Natural killer cell (primary cell): ENCODE measurements around the gene ATP6V1G2. TPM values are rescaled to one million over a fixed set of nuclear protein-coding genes. Genes with fewer than 3 reads are reported as not detected.

Experiments
- ATAC-seq, 3 donors: fragments of 150-1000 bp in 2 of 3; fragments of 200-7000 bp in 1 of 3; cut with Tn5 transposase; 1 replicate in 1 of 3; 2 replicates in 2 of 3; pipeline ENCODE4 v1.10.0; 2021; ENCODE audit warnings: mild to moderate bottlenecking in 2 of 3, moderate library complexity in 2 of 3
- DNase-seq, 2 donors: peaks; one replicate each; pipeline versions ENCODE4 v3.0.0 to v3.0.0-alpha.2; 2013 to 2021; ENCODE audit warnings: mixed read lengths in 1 of 2
- H3K27ac ChIP-seq: one replicate; pipeline ENCODE4 v1.5.1; 2013; ENCODE audit warnings: mild to moderate bottlenecking, low read length
- H3K27me3 ChIP-seq: one replicate; pipeline ENCODE4 v1.6.1; 2013; ENCODE audit warnings: low read length; ENCODE audit not compliant: control insufficient read depth, insufficient read depth
- H3K36me3 ChIP-seq: one replicate; pipeline ENCODE4 v1.6.1; 2013; ENCODE audit warnings: low read length; ENCODE audit not compliant: control insufficient read depth, insufficient read depth
- H3K4me1 ChIP-seq: one replicate; pipeline ENCODE4 v1.6.1; 2013; ENCODE audit warnings: low read length; ENCODE audit not compliant: control insufficient read depth, insufficient read depth
- H3K4me3 ChIP-seq: one replicate; pipeline ENCODE4 v1.5.1; 2013; ENCODE audit warnings: low read length
- H3K9me3 ChIP-seq: one replicate; pipeline ENCODE4 v1.6.1; 2013; ENCODE audit warnings: low read length; ENCODE audit not compliant: control insufficient read depth, insufficient read depth
- H3K27ac Mint-ChIP-seq, 2 donors: one replicate each; pipeline ENCODE4 v1.8.0; 2022; ENCODE audit warnings: mild to moderate bottlenecking in 2 of 2, mixed read lengths in 2 of 2, moderate library complexity in 1 of 2
- H3K27me3 Mint-ChIP-seq, 2 donors: one replicate each; pipeline ENCODE4 v1.8.0; 2022; ENCODE audit warnings: low read depth in 2 of 2, mixed read lengths in 2 of 2
- H3K36me3 Mint-ChIP-seq: one replicate; pipeline ENCODE4 v1.8.0; 2022; ENCODE audit warnings: mixed read lengths
- H3K4me1 Mint-ChIP-seq, 2 donors: one replicate each; pipeline ENCODE4 v1.8.0; 2022; ENCODE audit warnings: mixed read lengths in 2 of 2
- H3K4me3 Mint-ChIP-seq: one replicate; pipeline ENCODE4 v1.8.0; 2022; ENCODE audit warnings: mild to moderate bottlenecking, moderate library complexity, mixed read lengths
- H3K9me3 Mint-ChIP-seq, 2 donors: one replicate each; pipeline ENCODE4 v1.8.0; 2022; ENCODE audit warnings: mixed read lengths in 2 of 2
- CTCF ChIP-seq: fragments of 200-600 bp; IDR thresholded peaks from one replicate; pipeline ENCODE4 v1.8.0; 2022; ENCODE audit warnings: antibody characterized with exemption
- WGBS: methylation state at CpG from one replicate; pipeline ENCODE4 v1.1.7; 2013; ENCODE audit warnings: missing lambda C conversion rate; ENCODE audit not compliant: insufficient coverage; 5-methylcytosine and 5-hydroxymethylcytosine counted together
- intact Hi-C: fragments of 100-400 bp; cut with micrococcal nuclease; formaldehyde crosslinking; loops from one replicate; pipeline ENCODE4 v1.14.2; 2022
- total RNA-seq, 4 donors: library from RNA; stranded (reverse); fragments of 120-200 nt in 1 of 4; gene quantifications; one replicate each; pipeline versions ENCODE4 v1.2.3 to v1.2.4, GENCODE V29; 2013 to 2022

Gene ATP6V1G2
- total RNA-seq, 3 donors from 2014 or later (not counting 1 experiment from before 2014, with no cell fraction given), result 1.0 to 2.5 (median 2.1) TPM

DNA sequence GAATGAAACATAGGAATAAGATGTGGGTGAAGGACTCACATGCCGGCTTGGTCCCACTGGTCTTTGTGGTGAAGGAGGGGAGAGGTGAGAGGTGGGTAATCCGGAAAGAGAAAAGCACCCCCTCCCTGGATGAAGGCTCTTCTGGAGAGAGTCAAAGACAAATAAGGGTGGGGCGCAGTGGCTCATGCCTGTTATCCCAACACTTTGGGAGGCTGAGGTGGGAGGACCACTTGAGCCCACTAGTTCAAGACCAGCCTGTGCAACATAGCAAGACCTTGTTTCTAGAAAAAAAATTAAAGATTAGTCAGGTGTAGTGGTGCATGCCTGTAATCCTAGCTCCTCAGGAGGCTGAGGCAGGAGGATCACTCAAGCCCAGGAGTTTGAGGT is 32.7 kb upstream of the ATP6V1G2 start:
- no peaks in the 10 kb centered on the region for H3K36me3 Mint-ChIP-seq
- ATAC-seq (no peak), DNase-seq (peak in 1 of 2 donors; percentile 15)
- H3K4me3 Mint-ChIP-seq, result peak overlapping the region; percentile 80
- H3K27me3 ChIP-seq, result no peaks in the 10 kb centered on the region
- H3K36me3 ChIP-seq, result peaks cover 10% of the 10 kb centered on the region
- intact Hi-C loops, result no loop called here
- WGBS, result 91% methylated on average over 3 of the region's 3 CpGs
- no peaks in the 10 kb centered on the region for H3K27me3 Mint-ChIP-seq
- no peak overlapping the region for H3K27ac ChIP-seq
- H3K4me3 ChIP-seq, result no peak overlapping the region
- H3K9me3 Mint-ChIP-seq, result no peaks in the 10 kb centered on the region
- no peak for TF ChIP-seq CTCF
- peak overlapping the region; percentile 95 to 100 for H3K27ac Mint-ChIP-seq
- no peaks in the 10 kb centered on the region for H3K9me3 ChIP-seq
- H3K4me1 Mint-ChIP-seq, result peaks cover 78 to 86% of the 10 kb centered on the region in 2 donors
- H3K4me1 ChIP-seq, result peaks cover 89% of the 10 kb centered on the region

DNA sequence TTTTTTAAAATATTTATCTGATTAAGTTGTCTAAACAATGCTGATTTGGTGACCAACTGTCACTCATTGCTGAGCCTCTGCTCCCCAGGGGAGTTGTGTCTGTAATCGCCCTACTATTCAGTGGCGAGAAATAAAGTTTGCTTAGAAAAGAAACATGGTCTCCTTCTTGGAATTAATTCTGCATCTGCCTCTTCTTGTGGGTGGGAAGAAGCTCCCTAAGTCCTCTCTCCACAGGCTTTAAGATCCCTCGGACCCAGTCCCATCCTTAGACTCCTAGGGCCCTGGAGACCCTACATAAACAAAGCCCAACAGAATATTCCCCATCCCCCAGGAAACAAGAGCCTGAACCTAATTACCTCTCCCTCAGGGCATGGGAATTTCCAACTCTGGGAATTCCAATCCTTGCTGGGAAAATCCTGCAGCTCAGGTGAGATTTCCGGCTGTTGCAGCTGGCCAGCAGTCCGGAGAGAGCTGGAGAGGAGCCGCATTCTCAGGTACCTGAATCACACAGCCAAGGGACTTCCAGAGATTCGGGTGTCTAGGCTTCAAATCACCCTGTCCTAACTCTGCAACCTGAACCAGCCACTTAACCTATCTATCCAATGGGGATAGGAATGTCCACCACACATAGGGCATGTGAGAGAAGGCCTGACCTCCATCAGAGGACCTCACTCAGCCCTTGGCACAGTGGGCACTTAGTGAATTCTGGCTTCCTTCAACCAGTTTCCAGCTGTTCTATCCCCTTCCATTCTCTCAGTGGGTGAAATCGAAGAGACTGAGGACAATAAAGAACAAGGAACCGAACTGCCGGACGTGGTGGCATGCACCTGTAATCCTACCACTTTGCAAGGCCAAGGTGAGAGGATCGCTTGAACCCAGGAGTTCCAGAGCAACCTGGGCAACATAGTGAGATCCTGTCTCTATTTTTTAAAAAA is 32.0 kb upstream of the ATP6V1G2 start:
- Histone ChIP-seq H3K4me3 (no peak overlapping the region), H3K27me3 (no peaks in the 10 kb centered on the region), H3K9me3 (no peaks in the 10 kb centered on the region), H3K27ac (no peak overlapping the region), H3K4me1 (peaks cover 89% of the 10 kb centered on the region), H3K36me3 (peaks cover 10% of the 10 kb centered on the region)
- intact Hi-C loops, result no loop called here
- WGBS, result 84% methylated on average over 12 of the region's 12 CpGs
- ATAC-seq (no peak), DNase-seq (peak in 1 of 2 donors; percentile 19)
- peaks cover 84 to 92% of the 10 kb centered on the region in 2 donors for H3K4me1 Mint-ChIP-seq
- peak overlapping the region; percentile 80 for H3K4me3 Mint-ChIP-seq
- peak overlapping the region; percentile 95 to 100 for H3K27ac Mint-ChIP-seq
- H3K27me3 Mint-ChIP-seq, result no peaks in the 10 kb centered on the region
- TF ChIP-seq CTCF, result no peak
- H3K36me3 Mint-ChIP-seq, result no peaks in the 10 kb centered on the region
- H3K9me3 Mint-ChIP-seq, result no peaks in the 10 kb centered on the region

DNA sequence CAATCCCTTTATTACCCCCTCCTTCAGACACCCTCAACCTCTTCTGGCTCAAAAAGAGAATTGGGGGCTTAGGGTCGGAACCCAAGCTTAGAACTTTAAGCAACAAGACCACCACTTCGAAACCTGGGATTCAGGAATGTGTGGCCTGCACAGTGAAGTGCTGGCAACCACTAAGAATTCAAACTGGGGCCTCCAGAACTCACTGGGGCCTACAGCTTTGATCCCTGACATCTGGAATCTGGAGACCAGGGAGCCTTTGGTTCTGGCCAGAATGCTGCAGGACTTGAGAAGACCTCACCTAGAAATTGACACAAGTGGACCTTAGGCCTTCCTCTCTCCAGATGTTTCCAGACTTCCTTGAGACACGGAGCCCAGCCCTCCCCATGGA is 31.2 kb upstream of the ATP6V1G2 start:
- no peaks in the 10 kb centered on the region for H3K36me3 Mint-ChIP-seq
- Histone ChIP-seq H3K4me3 (peak overlapping the region; percentile 42), H3K27me3 (no peaks in the 10 kb centered on the region), H3K27ac (peak overlapping the region; percentile 94), H3K9me3 (no peaks in the 10 kb centered on the region), H3K36me3 (peaks cover 10% of the 10 kb centered on the region), H3K4me1 (peaks cover 89% of the 10 kb centered on the region)
- peaks cover 85 to 95% of the 10 kb centered on the region in 2 donors for H3K4me1 Mint-ChIP-seq
- H3K27me3 Mint-ChIP-seq, result no peaks in the 10 kb centered on the region
- peak overlapping the region; percentile 95 to 99 for H3K27ac Mint-ChIP-seq
- 62% methylated on average over 2 of the region's 3 CpGs for WGBS
- peak in 1 of 2 donors; percentile 6 for DNase-seq
- no peak for TF ChIP-seq CTCF
- H3K4me3 Mint-ChIP-seq, result peak overlapping the region; percentile 84
- no peak for ATAC-seq
- intact Hi-C loops, result no loop called here
- no peaks in the 10 kb centered on the region for H3K9me3 Mint-ChIP-seq
